Right lobe of liver (tissue), 6 donors: Measurements from ENCODE around the gene TDP1. TPM values are rescaled to one million over a fixed set of nuclear protein-coding genes. Genes with fewer than 3 reads are reported as not detected.

Experiments
- ATAC-seq, 4 donors: fragments of 200-7000 bp; cut with Tn5 transposase; one replicate each; pipeline ENCODE4 v1.9.1; 2020; ENCODE audit warnings: mild to moderate bottlenecking in 4 of 4, moderate library complexity in 4 of 4
- DNase-seq, 3 donors: peaks; one replicate each; pipeline ENCODE4 v3.0.0-alpha.2; 2020
- H3K27ac ChIP-seq, 3 donors: fragments of 200-600 bp; one replicate each; pipeline ENCODE4 v1.8.0; 2022
- H3K27me3 ChIP-seq, 2 donors: fragments of 200-600 bp; one replicate each; pipeline ENCODE4 v1.8.0; 2022
- H3K36me3 ChIP-seq, 4 donors: fragments of 200-600 bp; sonication (generic) in 1 of 4; one replicate each; pipeline versions ENCODE4 v1.5.1 to v1.8.0; 2017 to 2022; ENCODE audit warnings: control low read depth in 1 of 4
- H3K4me1 ChIP-seq, 4 donors: fragments of 200-600 bp; sonication (generic) in 1 of 4; one replicate each; pipeline versions ENCODE4 v1.5.1 to v1.8.0; 2017 to 2022; ENCODE audit warnings: control low read depth in 1 of 4
- H3K4me3 ChIP-seq, 3 donors: fragments of 200-600 bp; one replicate each; pipeline ENCODE4 v1.8.0; 2022
- H3K9me3 ChIP-seq, 4 donors: fragments of 200-600 bp; sonication (generic) in 1 of 4; one replicate each; pipeline versions ENCODE4 v1.5.1 to v1.8.0; 2017 to 2022; ENCODE audit warnings: control low read depth in 1 of 4
- CTCF ChIP-seq, 4 donors: fragments of 200-600 bp in 3 of 4; fragments of 450-650 bp in 1 of 4; IDR thresholded peaks; one replicate each; pipeline versions ENCODE4 v1.5.1 to v1.8.0; 2016 to 2022; ENCODE audit warnings: antibody characterized with exemption in 4 of 4, mild to moderate bottlenecking in 2 of 4
- POLR2A ChIP-seq: fragments of 450-650 bp; IDR thresholded peaks from one replicate; pipeline ENCODE4 v1.6.1; 2017; ENCODE audit warnings: antibody characterized with exemption, mild to moderate bottlenecking
- WGBS: methylation state at CpG from one replicate; pipeline ENCODE4 v1.1.6; 2018; ENCODE audit warnings: low coverage, low lambda C conversion rate; ENCODE audit not compliant: insufficient coverage; ENCODE audit errors: missing lambda C conversion rate; 5-methylcytosine and 5-hydroxymethylcytosine counted together
- intact Hi-C, 2 donors: fragments of 100-400 bp; cut with DNase I; formaldehyde crosslinking; loops; one replicate each; pipeline versions ENCODE4 v1.11.2 to v1.14.1; 2022
- total RNA-seq, 6 experiments: library from RNA; depleted of rRNA in 2 of 6; stranded (reverse); fragments of >200 nt in 2 of 6; fragmentation: NEBNext Ultra II Directional in 3 of 6; extraction: Animal tissue kit (Norgen Biotek cat#: 25700) in 3 of 6; gene quantifications; one replicate each; pipeline versions ENCODE4 v1.1.0 to v1.2.4, GENCODE V29; 2016 to 2023
- donor health status: DM: no; HTN: yes; CAD: no.
- donor health status: DM: no; HTN: no; CAD: no.
- donor health status: DM: no; HTN: no; CAD: no.
- donor health status: DM: no; HTN: yes; CAD: no.
- donor health status: DM: no; HTN: yes; CAD: no.

Gene TDP1
- total RNA-seq, 6 experiments from 2014 or later: 4.9 to 7.1 (median 6.6) TPM

- no peaks in the 10 kb centered on the region for H3K9me3 ChIP-seq
- intact Hi-C loops: no loop called here
These were observed 544 bp upstream of the TDP1 start for GRCh38 chr14:89955022-89955744.

GRCh38 chr14:89956661-89957009 lies 908 bp downstream of the TDP1 start:
- intact Hi-C loops: no loop called here
- TF ChIP-seq CTCF (IDR thresholded peaks at IDR 0.05) (no peak), POLR2A (no peak)
- ATAC-seq (no peak), DNase-seq (no peak)
- Histone ChIP-seq H3K4me1 (peaks cover 0 to 10% (median 0%) of the 10 kb centered on the region in 4 donors), H3K27ac (peak overlapping the region; percentile 73 to 92 (median 75)), H3K27me3 (no peaks in the 10 kb centered on the region), H3K36me3 (no peaks in the 10 kb centered on the region), H3K4me3 (peak overlapping the region; percentile 86 to 89 (median 87)), H3K9me3 (no peaks in the 10 kb centered on the region)
- WGBS: 27% methylated on average over 14 of the region's 15 CpGs

More at GRCh38 chr14:89955022-89955744, 544 bp upstream of the TDP1 start:
- peaks cover 0 to 10% (median 0%) of the 10 kb centered on the region in 4 donors for H3K4me1 ChIP-seq
- ATAC-seq (peak; percentile 22 to 48 (median 44)), DNase-seq (peak in 1 of 3 donors; percentile 24)
- WGBS: under 1% methylated on average over 17 of the region's 20 CpGs
- no peaks in the 10 kb centered on the region for H3K27me3 ChIP-seq
- peak overlapping the region; percentile 86 to 89 (median 87) for H3K4me3 ChIP-seq
- no peaks in the 10 kb centered on the region for H3K36me3 ChIP-seq
- TF ChIP-seq CTCF (IDR thresholded peaks at IDR 0.05) (no peak), POLR2A (no peak)
- peak overlapping the region; percentile 73 to 92 (median 75) for H3K27ac ChIP-seq

- Histone ChIP-seq H3K4me1 (peaks cover 0 to 10% (median 0%) of the 10 kb centered on the region in 4 donors), H3K4me3 (no peak overlapping the region), H3K36me3 (no peaks in the 10 kb centered on the region), H3K27ac (no peak overlapping the region), H3K9me3 (no peaks in the 10 kb centered on the region), H3K27me3 (no peaks in the 10 kb centered on the region)
- intact Hi-C loops: no loop called here
- WGBS: 100% methylated on average over 1 of the region's 1 CpG
- DNase-seq (no peak), ATAC-seq (no peak)
- TF ChIP-seq CTCF (IDR thresholded peaks at IDR 0.05) (no peak), POLR2A (no peak)
These were observed 1.6 kb downstream of the TDP1 start for GRCh38 chr14:89957376-89957775.

- TF ChIP-seq CTCF (IDR thresholded peaks at IDR 0.05): no peak
- no peak for TF ChIP-seq POLR2A
- ATAC-seq (no peak), DNase-seq (no peak)
- H3K4me1 ChIP-seq: peaks cover 0 to 10% (median 0%) of the 10 kb centered on the region in 4 donors
- no peaks in the 10 kb centered on the region for H3K36me3 ChIP-seq
- WGBS: 100% methylated on average over 4 of the region's 8 CpGs
- H3K9me3 ChIP-seq: no peaks in the 10 kb centered on the region
- intact Hi-C loops: no loop called here
- H3K4me3 ChIP-seq: no peak overlapping the region
- no peak overlapping the region for H3K27ac ChIP-seq
- H3K27me3 ChIP-seq: no peaks in the 10 kb centered on the region
These were observed 2.1 kb downstream of the TDP1 start for GRCh38 chr14:89957791-89958190.
